ENCODE data around the gene FAM13A.

The FAM13A gene

GRCh38 chr4:88750369-88750768 is 306.6 kb downstream of the FAM13A start:
- TF ChIP-seq CTCF (conservative IDR thresholded peaks at IDR 0.05), result no peak
- H3K27ac ChIP-seq, result no peak overlapping the region

GRCh38 chr4:88747351-88747750 is 309.6 kb downstream of the FAM13A start:
- no peak for TF ChIP-seq CTCF (conservative IDR thresholded peaks at IDR 0.05)
- H3K27ac ChIP-seq, result no peak overlapping the region

GRCh38 chr4:88746206-88746605 is 310.8 kb downstream of the FAM13A start:
- TF ChIP-seq CTCF (conservative IDR thresholded peaks at IDR 0.05), result no peak

GRCh38 chr4:88745581-88746163 is 311.3 kb downstream of the FAM13A start:
- TF ChIP-seq CTCF (conservative IDR thresholded peaks at IDR 0.05), result no peak
- H3K27ac ChIP-seq, result no peak overlapping the region

More at GRCh38 chr4:88746206-88746605, 310.8 kb downstream of the FAM13A start:
- H3K27ac ChIP-seq, result no peak overlapping the region

- H3K27ac ChIP-seq, result no peak overlapping the region
- no peak for TF ChIP-seq CTCF (conservative IDR thresholded peaks at IDR 0.05)
These were observed 311.8 kb downstream of the FAM13A start for GRCh38 chr4:88745175-88745574.

GRCh38 chr4:88744609-88745008 is 312.4 kb downstream of the FAM13A start:
- no peak overlapping the region for H3K27ac ChIP-seq
- TF ChIP-seq CTCF (conservative IDR thresholded peaks at IDR 0.05), result no peak

GRCh38 chr4:88743696-88744095 is 313.3 kb downstream of the FAM13A start:
- no peak overlapping the region for H3K27ac ChIP-seq
- TF ChIP-seq CTCF (conservative IDR thresholded peaks at IDR 0.05), result no peak
